Measurements from ENCODE around the gene TCEA3. TPM values are rescaled to one million over a fixed set of nuclear protein-coding genes. Genes with fewer than 3 reads are reported as not detected.
"Not testable (repeated sequence)": the region's sequence is repeated elsewhere in the genome, so short reads cannot be mapped to it uniquely, and the experiment has no call there.

Gene TCEA3
- total RNA-seq, 2 donors from 2014 or later: 147 to 186 TPM

DNA sequence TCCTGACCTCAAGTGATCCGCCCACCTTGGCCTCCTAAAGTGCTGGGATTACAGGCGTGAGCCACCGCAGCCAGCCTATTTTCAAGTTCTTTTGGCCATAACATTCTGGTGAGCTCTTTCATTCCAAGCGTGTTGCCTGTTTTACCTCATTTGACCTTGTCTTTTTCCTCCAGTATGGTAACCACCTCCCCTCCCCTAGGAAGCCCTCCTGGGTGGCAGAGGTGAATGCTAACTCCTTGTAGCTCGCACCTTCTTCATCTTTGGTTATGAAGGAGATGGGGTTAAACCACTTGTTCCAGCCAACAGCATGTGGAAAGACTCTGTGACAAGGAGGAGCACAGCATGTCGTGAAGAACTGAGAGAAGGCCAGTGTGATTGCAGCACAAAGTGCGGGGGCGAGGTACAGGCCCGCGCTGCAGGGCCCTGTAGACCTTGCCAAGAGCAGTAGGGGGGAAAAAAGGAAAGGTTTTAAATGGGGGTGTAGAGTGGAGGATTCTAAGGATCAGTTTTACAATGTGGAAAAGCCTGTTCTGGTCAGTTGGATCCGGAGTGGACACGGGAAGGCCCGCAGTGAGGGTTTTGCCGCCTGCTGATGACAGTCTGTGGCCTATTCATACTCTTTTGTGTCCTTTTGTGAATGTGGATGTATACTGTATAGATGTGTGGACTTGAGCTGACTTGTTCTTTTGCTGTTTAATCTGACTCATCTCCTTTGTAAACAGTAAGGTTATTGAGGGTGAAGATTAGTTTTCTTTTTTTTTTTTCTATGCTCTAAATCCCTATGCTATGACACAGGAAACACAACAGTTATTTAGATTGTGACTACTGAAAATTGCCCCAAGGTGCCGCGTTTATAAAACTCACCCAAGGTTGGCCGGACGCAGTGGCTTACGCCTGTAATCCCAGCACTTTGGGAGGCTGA is 47.4 kb downstream of the TCEA3 start:
- DNase-seq: peak in 1 of 2 donors; percentile 48
- ATAC-seq: peak; percentile 75
- intact Hi-C loops (cut with DNase I, micrococcal nuclease): no loop called here

DNA sequence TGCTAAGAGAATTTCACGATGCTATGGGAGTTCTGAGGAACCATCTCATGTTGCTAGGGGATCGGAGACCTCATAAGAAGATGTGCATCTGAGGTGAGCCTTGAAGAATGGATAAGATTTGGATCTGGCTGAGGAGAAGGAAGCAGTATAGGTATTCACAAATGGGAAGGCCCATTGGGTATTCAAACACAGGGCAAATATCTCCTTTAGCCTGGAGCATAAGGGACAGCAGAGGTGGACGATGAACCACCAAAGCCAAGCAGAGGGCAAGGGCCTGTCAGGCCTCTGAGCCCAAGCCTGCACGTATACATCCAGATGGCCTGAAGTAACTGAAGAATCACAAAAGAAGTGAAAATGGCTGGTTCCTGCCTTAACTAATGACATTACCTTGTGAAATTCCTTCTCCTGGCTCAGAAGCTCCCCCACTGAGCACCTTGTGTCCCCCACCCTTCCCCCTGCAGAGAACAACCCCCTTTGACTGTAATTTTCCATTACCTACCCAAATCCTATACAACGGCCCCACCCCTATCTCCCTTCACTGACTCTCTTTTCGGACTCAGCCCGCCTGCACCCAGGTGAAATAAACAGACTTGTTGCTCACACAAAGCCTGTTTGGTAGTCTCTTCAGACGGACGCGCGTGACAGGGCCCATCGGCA is 50.3 kb downstream of the TCEA3 start:
- intact Hi-C loops (cut with DNase I, micrococcal nuclease); ATAC-seq; DNase-seq: not testable (repeated sequence)

- DNase-seq (no peak), ATAC-seq (no peak)
- intact Hi-C loops (cut with DNase I, micrococcal nuclease): no loop called here
Observed at GRCh38 chr1:23371987-23372880, 52.3 kb downstream of the TCEA3 start.

GRCh38 chr1:23370709-23371584 is 53.6 kb downstream of the TCEA3 start:
- ATAC-seq: no peak
- no peak for DNase-seq

GRCh38 chr1:23370330-23370708 is 54.2 kb downstream of the TCEA3 start:
- ATAC-seq (no peak), DNase-seq (no peak)
- intact Hi-C loops (cut with DNase I, micrococcal nuclease): no loop called here

More at GRCh38 chr1:23370709-23371584, 53.6 kb downstream of the TCEA3 start:
- intact Hi-C loops (cut with DNase I, micrococcal nuclease): no loop called here

DNA sequence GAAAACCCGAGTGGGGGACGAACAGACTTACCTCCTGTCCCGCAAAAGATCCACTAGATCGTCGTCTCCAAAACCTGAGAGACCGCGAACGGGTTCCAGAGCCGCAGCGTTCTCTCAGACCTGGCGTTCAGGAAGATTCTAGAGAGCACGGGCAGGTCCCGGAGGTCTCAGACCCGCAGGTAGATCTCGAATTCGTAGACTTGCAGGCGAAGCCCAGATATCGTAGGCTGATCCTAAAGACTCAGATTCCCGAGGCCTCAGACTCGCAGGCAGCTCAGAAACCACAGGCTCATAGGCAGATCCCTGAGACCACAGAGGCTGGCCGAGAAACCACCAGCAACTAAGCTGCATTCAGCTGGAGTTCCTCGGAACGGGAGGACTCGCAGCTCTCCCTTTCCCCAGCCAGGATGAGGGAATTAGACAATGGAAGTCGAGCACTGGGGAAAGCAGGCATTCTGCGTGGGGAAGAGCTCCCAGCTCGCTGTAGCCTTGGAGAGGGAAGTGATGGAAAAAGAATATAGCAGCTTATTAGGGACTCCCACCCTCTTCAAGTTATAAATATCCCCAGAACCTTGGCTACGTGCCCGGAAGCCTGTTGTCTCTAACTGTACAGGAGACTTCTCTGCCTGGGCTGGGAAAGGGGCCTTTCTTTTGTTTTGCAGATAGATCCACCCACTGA is 55.1 kb downstream of the TCEA3 start, which contains the start of gene ZNF436:
Gene ZNF436, minus strand, starts transcription at position 502 of the 679 bp plus-strand sequence. CDS start 1,831 bp downstream, outside the sequence.
- DNase-seq (peak; percentile 84 to 86), ATAC-seq (peak; percentile 1)
- intact Hi-C loops (cut with DNase I, micrococcal nuclease): no loop called here

- ATAC-seq (peak; percentile 78), DNase-seq (peak; percentile 90 to 94)
- intact Hi-C loops (cut with DNase I, micrococcal nuclease): no loop called here
Observed at GRCh38 chr1:23368562-23369334, 55.8 kb downstream of the TCEA3 start.

GRCh38 chr1:23367791-23368561 is 56.6 kb downstream of the TCEA3 start:
- intact Hi-C loops (cut with DNase I, micrococcal nuclease): no loop called here
- peak; percentile 84 for ATAC-seq
- DNase-seq: peak; percentile 97 to 99

DNA sequence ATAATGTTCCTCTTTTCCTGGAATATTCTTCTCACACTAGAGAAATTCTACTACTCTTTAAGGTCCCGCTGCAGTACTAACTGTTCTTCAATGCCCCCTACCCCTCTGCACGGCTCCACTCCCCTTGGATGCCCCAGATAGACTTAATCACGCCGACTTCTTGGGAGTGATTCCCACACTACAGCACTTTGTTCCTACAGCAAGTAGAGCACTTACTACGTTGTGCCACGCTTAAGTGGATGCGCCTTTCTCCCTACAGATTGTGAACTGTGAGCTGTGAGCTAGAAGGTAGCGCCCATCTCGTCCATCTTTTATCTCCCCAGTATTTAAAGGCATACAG is 57.1 kb downstream of the TCEA3 start:
- DNase-seq (peak in 1 of 2 donors; percentile 31), ATAC-seq (peak; percentile 11)
- intact Hi-C loops (cut with DNase I, micrococcal nuclease): no loop called here

GRCh38 chr1:23366598-23366997 is 58.0 kb downstream of the TCEA3 start:
- intact Hi-C loops (cut with DNase I, micrococcal nuclease): no loop called here

DNA sequence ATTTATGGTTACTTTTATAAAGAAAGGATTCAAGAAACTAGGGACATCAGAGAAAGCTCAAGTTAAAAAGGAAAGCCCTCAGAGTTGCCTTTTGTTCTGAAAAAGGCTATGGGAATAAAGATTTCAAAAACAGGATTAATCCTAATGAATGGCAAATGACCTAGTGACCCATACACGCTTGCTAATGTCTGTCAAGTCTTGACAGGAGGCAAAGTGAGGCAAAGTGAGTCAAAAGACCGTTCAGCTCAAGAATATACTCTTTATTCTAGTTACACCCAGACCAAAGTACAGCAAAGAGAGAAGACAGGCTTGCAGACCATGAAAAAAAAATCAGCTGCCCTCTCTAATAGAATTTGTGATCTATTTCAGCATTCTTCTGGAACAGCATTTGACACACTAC is 58.4 kb downstream of the TCEA3 start:
- ATAC-seq (no peak), DNase-seq (no peak)
- intact Hi-C loops (cut with DNase I, micrococcal nuclease): no loop called here

More at GRCh38 chr1:23366598-23366997, 58.0 kb downstream of the TCEA3 start:
- no peak for ATAC-seq
- no peak for DNase-seq

GRCh38 chr1:23362218-23362713 is 62.3 kb downstream of the TCEA3 start:
- intact Hi-C loops (cut with DNase I, micrococcal nuclease): no loop called here
- ATAC-seq: no peak
- no peak for DNase-seq

- ATAC-seq (no peak), DNase-seq (no peak)
- intact Hi-C loops (cut with DNase I, micrococcal nuclease): no loop called here
Observed at GRCh38 chr1:23358310-23358875, 66.2 kb downstream of the TCEA3 start.

- ATAC-seq (no peak), DNase-seq (no peak)
- intact Hi-C loops (cut with DNase I, micrococcal nuclease): no loop called here
Observed at GRCh38 chr1:23357138-23357908, 67.2 kb downstream of the TCEA3 start.
